K562 (cell line): ENCODE measurements around the gene GRM3. TPM values are rescaled to one million over a fixed set of nuclear protein-coding genes. Genes with fewer than 3 reads are reported as not detected.

Experiments used
- ATAC-seq: fragments of 200-7000 bp; cut with Tn5 transposase; 3 replicates; pipeline ENCODE4 v1.9.1; 2020; ENCODE audit warnings: moderate library complexity
- BruUV-seq: library from RNA; stranded (reverse); fragments of 400-500 nt; replicated peaks from 2 replicates; lab custom pipeline; 2021; lab: Mats Ljungman, UMichigan
- CTCF ChIA-PET: fragments of 300-600 bp; formaldehyde crosslinking; extraction: SDS; loops from one replicate; lab custom pipeline; 2021; ENCODE audit warnings: low intra/inter-chr PET ratio; lab: Yijun Ruan, JAX
- POLR2A ChIA-PET: fragments of 300-600, 350-650 bp; sonication (Branson Sonifier 250); formaldehyde crosslinking; extraction: SDS; loops from one replicate; lab custom pipeline; 2021; ENCODE audit warnings: antibody characterized with exemption, inconsistent platforms; lab: Yijun Ruan, JAX
- DNase-seq, 4 experiments: peaks; one replicate each; pipeline versions ENCODE4 v3.0.0 to v3.0.0-alpha.2; 2011 to 2018; ENCODE audit warnings: low spot score in 3 of 4, mixed read lengths in 3 of 4; ENCODE audit errors: extremely low read depth in 1 of 4
- FAIRE-seq: peaks from 2 replicates; lab custom pipeline; 2011; peaks lifted over from hg19 to GRCh38; lab: Jason Lieb, UNC
- H2AFZ ChIP-seq: 2 replicates; pipeline ENCODE4 v1.6.0; 2011; ENCODE audit warnings: low read depth, low read length, control low read depth, inconsistent platforms
- H3K27ac ChIP-seq: fragments of 200-600 bp; 3 replicates; pipeline ENCODE4 v1.8.0; 2011; ENCODE audit warnings: low read depth, mild to moderate bottlenecking, control low read depth, inconsistent platforms, low read length, moderate library complexity, mixed read lengths; ENCODE audit errors: extremely low read depth
- H3K27me3 ChIP-seq, 2 experiments: fragments of 300-600 bp in 1 of 2; 2 replicates in 1 of 2; 3 replicates in 1 of 2; pipeline versions ENCODE4 v1.6.0 to v1.8.0; 2011; ENCODE audit warnings: inconsistent platforms in 2 of 2, low read length in 2 of 2, mild to moderate bottlenecking in 1 of 2, mixed read lengths in 1 of 2, moderate library complexity in 1 of 2; ENCODE audit not compliant: control insufficient read depth in 2 of 2, insufficient read depth in 2 of 2
- H3K36me3 ChIP-seq: fragments of 300-600 bp; 3 replicates; pipeline ENCODE4 v1.8.0; 2011; ENCODE audit warnings: mild to moderate bottlenecking, low read length, inconsistent platforms; ENCODE audit not compliant: control insufficient read depth, insufficient read depth
- H3K4me1 ChIP-seq, 2 experiments: fragments of 200-600 bp in 1 of 2; replicated peaks in 1 of 2; 2 replicates in 1 of 2; 3 replicates in 1 of 2; pipeline versions ENCODE4 v1.5.1 to v1.8.0; 2011; ENCODE audit warnings: inconsistent platforms in 2 of 2, low read length in 2 of 2, mild to moderate bottlenecking in 1 of 2, mixed read lengths in 1 of 2, moderate library complexity in 1 of 2; ENCODE audit not compliant: control insufficient read depth in 2 of 2, insufficient read depth in 2 of 2
- H3K4me2 ChIP-seq: 2 replicates; pipeline ENCODE4 v1.6.1; 2011; ENCODE audit warnings: low read length, control low read depth, inconsistent platforms, mixed read lengths; ENCODE audit not compliant: insufficient read depth
- H3K4me3 ChIP-seq: fragments of 200-600 bp; sonication (generic), shearing (Covaris generic); 2 replicates; pipeline ENCODE4 v1.5.1; 2016; ENCODE audit warnings: control low read depth, inconsistent platforms
- H3K79me2 ChIP-seq: fragments of 200-600 bp; 3 replicates; pipeline ENCODE4 v1.8.0; 2011; ENCODE audit warnings: low read length, inconsistent platforms; ENCODE audit not compliant: control insufficient read depth, insufficient read depth
- H3K9ac ChIP-seq, 2 experiments: 2 replicates each; pipeline versions ENCODE4 v1.6.0 to v1.6.1; 2011; ENCODE audit warnings: low read depth in 2 of 2, low read length in 2 of 2, control low read depth in 1 of 2, inconsistent platforms in 1 of 2, mild to moderate bottlenecking in 1 of 2, mixed read lengths in 1 of 2; ENCODE audit not compliant: insufficient read depth in 1 of 2
- H3K9me1 ChIP-seq: one replicate; pipeline ENCODE4 v1.6.0; 2011; ENCODE audit warnings: inconsistent platforms, mild to moderate bottlenecking, low read length, moderate library complexity; ENCODE audit not compliant: control insufficient read depth, insufficient read depth
- H3K9me3 ChIP-seq: replicated peaks from 2 replicates; pipeline ENCODE4 v1.5.1; 2011; ENCODE audit warnings: low read depth, low read length, inconsistent platforms; ENCODE audit not compliant: control insufficient read depth, insufficient read depth
- H4K20me1 ChIP-seq: replicated peaks from 2 replicates; pipeline ENCODE4 v1.6.1; 2011; ENCODE audit warnings: low read length, inconsistent platforms, mixed read lengths; ENCODE audit not compliant: control insufficient read depth, insufficient read depth
- CAMTA2 ChIP-seq: fragments of 250-450 bp; sonication (Bioruptor Pico); conservative IDR thresholded peaks from 2 replicates; pipeline ENCODE4 v1.5.1; 2022
- CBX2 ChIP-seq: fragments of 200-600 bp; sonication (generic); IDR thresholded peaks from one replicate; pipeline ENCODE4 v1.6.1; 2012; ENCODE audit warnings: mild to moderate bottlenecking, low read length, inconsistent platforms; ENCODE audit not compliant: insufficient read depth, poor library complexity, severe bottlenecking
- CCAR2 ChIP-seq: fragments of 200-400 bp; formaldehyde crosslinking; IDR thresholded peaks from 2 replicates; pipeline ENCODE4 v1.6.1; 2017; ENCODE audit warnings: mild to moderate bottlenecking, low read depth, low read length
- NR2C2 ChIP-seq, 2 experiments: fragments of 200-800 bp in 1 of 2; sonication (Bioruptor generic) in 1 of 2; sonication (generic) in 1 of 2; formaldehyde crosslinking in 1 of 2; IDR thresholded peaks; 2 replicates each; pipeline versions ENCODE4 v1.6.1 to v1.8.0; 2016 to 2022; ENCODE audit warnings: mild to moderate bottlenecking in 1 of 2, missing compliant biosample characterization in 1 of 2, missing genetic modification characterization in 1 of 2, missing genetic modification reagents in 1 of 2
- POLR2G ChIP-seq: fragments of 200-400 bp; formaldehyde crosslinking; IDR thresholded peaks from 2 replicates; pipeline ENCODE4 v1.6.1; 2017; ENCODE audit warnings: low read depth, mild to moderate bottlenecking, antibody characterized with exemption, low read length, moderate library complexity
- ZNF143 ChIP-seq: sonication (generic); formaldehyde crosslinking; IDR thresholded peaks from 2 replicates; pipeline ENCODE4 v1.9.0; 2022; ENCODE audit warnings: mild to moderate bottlenecking, missing genetic modification reagents
- ZNF224 ChIP-seq: sonication (generic); formaldehyde crosslinking; IDR thresholded peaks from 2 replicates; pipeline ENCODE4 v1.8.0; 2022; ENCODE audit warnings: mild to moderate bottlenecking, missing genetic modification reagents
- ZNF316 ChIP-seq: fragments of 450-650 bp; IDR thresholded peaks from 2 replicates; pipeline ENCODE4 v1.6.1; 2016
- ZNF551 ChIP-seq: fragments of 250-450 bp; sonication (Bioruptor Pico); IDR thresholded peaks from 2 replicates; pipeline ENCODE4 v1.5.0; 2021; ENCODE audit warnings: mild to moderate bottlenecking, moderate library complexity
- WGBS: fragments of 100-300 bp; shearing (Covaris generic); methylation state at CpG from one replicate; pipeline ENCODE4 v1.1.6; 2016; ENCODE audit warnings: low coverage, mixed read lengths; ENCODE audit not compliant: insufficient coverage; ENCODE audit errors: missing lambda C conversion rate; 5-methylcytosine and 5-hydroxymethylcytosine counted together
- in situ Hi-C: fragments of 300-500 bp; cut with MboI; formaldehyde crosslinking; loops from 4 replicates; pipeline ENCODE4 v1.15.0; 2018; ENCODE audit warnings: inconsistent platforms, mixed read lengths
- intact Hi-C: fragments of 100-400 bp; cut with micrococcal nuclease; formaldehyde crosslinking; loops from 2 replicates; pipeline ENCODE4 v1.14.2; 2022
- polyA plus RNA-seq, 8 experiments: library from polyadenylated mRNA; depleted of rRNA in 4 of 8; stranded (reverse) in 5 of 8; unstranded in 3 of 8; fragments of >200 nt; fragmentation: Nextera tagmentation in 2 of 8; fragmentation: Illumina TruSeq in 1 of 8; extraction: Ambion mirVana in 2 of 8; extraction: Trizol in 1 of 8; gene quantifications; 2 replicates each; pipeline versions ENCODE4 v1.2.1 to v1.2.3, GENCODE V29; 2011 to 2014; ENCODE audit warnings: inconsistent platforms in 1 of 8, missing spikeins in 1 of 8
- total RNA-seq, 7 experiments: library from RNA; depleted of rRNA in 6 of 7; stranded (reverse); fragments of >200 nt in 6 of 7; fragmentation: Illumina TruSeq in 2 of 7; extraction: Trizol in 2 of 7; gene quantifications; 2 replicates each; pipeline versions ENCODE4 v1.2.1 to v1.2.3, GENCODE V29; 2011 to 2021; ENCODE audit warnings: low replicate concordance in 1 of 7
- TF ChIP-seq, protein P1 (sequence below): fragments of 450-650 bp; formaldehyde crosslinking; IDR thresholded peaks from 2 replicates; pipeline ENCODE4 v1.4.0; 2020; ENCODE audit warnings: mild to moderate bottlenecking, mixed read lengths
- TF ChIP-seq, protein P2 (sequence below): fragments of 450-650 bp; IDR thresholded peaks from 2 replicates; pipeline ENCODE4 v1.7.1; 2018; ENCODE audit warnings: mild to moderate bottlenecking, low read depth; ENCODE audit not compliant: partially characterized antibody
- TF ChIP-seq, protein P3 (sequence below): sonication (generic); formaldehyde crosslinking; IDR thresholded peaks from 2 replicates; pipeline ENCODE4 v1.8.0; 2022; ENCODE audit warnings: missing genetic modification reagents, mild to moderate bottlenecking, borderline replicate concordance
- TF ChIP-seq, protein P4 (sequence below): fragments of 250-450 bp; sonication (Bioruptor Pico); IDR thresholded peaks from 2 replicates; pipeline ENCODE4 v1.5.0; 2021

The GRM3 gene
- total and polyA plus RNA-seq, 9 of the 15 experiments (the other 6 are each of a cell fraction or from before 2014, with no cell fraction given): 0.03 to 0.08 (median 0.03) TPM; not detected in 6

DNA sequence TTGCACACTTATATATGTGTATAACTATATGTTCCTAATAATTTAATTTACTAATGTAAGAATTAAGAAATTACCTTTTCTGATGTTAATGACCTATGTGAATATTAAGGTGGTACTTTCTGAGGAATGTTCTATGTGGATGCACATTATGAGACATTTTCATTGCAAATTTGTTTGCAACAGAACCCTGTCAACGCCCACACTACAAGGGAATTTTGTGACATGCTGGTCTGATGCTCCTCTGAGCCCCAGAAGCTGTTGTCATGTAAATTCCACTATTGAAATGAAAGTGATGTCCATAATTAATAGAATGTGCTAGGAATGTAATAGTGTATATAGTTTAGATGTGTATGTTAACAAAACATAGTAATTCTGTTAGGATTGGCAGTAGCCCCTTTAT, 4.5 kb downstream of the GRM3 start:
- ChIA-PET POLR2A (no interaction called here), CTCF (no interaction called here)
- BruUV-seq: no TSS peak
- Histone ChIP-seq H2AFZ (no peak overlapping the region), H3K27ac (no peak overlapping the region), H3K9me3 (no peaks in the 10 kb centered on the region), H3K4me3 (no peak overlapping the region), H3K9me1 (no peaks in the 10 kb centered on the region), H4K20me1 (no peaks in the 10 kb centered on the region), H3K4me1 (no peaks in the 10 kb centered on the region), H3K79me2 (no peaks in the 10 kb centered on the region), H3K36me3 (no peaks in the 10 kb centered on the region), H3K27me3 (no peaks in the 10 kb centered on the region; a peak in 1 of 5 replicates), H3K9ac (no peak overlapping the region), H3K4me2 (no peak overlapping the region)
- in situ Hi-C loops: no loop called here
- ATAC-seq: no peak
- intact Hi-C loops: no loop called here
- TF ChIP-seq, protein P1, sequence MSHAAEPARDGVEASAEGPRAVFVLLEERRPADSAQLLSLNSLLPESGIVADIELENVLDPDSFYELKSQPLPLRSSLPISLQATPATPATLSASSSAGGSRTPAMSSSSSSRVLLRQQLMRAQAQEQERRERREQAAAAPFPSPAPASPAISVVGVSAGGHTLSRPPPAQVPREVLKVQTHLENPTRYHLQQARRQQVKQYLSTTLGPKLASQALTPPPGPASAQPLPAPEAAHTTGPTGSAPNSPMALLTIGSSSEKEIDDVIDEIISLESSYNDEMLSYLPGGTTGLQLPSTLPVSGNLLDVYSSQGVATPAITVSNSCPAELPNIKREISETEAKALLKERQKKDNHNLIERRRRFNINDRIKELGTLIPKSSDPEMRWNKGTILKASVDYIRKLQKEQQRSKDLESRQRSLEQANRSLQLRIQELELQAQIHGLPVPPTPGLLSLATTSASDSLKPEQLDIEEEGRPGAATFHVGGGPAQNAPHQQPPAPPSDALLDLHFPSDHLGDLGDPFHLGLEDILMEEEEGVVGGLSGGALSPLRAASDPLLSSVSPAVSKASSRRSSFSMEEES (CRISPR knock-in tag): no peak
- TF ChIP-seq CAMTA2 (CRISPR knock-in tag) (no peak), ZNF551 (CRISPR knock-in tag) (no peak), NR2C2 (CRISPR knock-in tag; IDR thresholded peaks at IDR 0.05) (no peak), NR2C2 (tag; IDR thresholded peaks at IDR 0.05) (no peak), CBX2 (no peak), ZNF316 (no peak), ZNF224 (CRISPR knock-in tag) (no peak), ZNF143 (CRISPR knock-in tag) (no peak), POLR2G (no peak), CCAR2 (no peak)
- TF ChIP-seq, protein P2, sequence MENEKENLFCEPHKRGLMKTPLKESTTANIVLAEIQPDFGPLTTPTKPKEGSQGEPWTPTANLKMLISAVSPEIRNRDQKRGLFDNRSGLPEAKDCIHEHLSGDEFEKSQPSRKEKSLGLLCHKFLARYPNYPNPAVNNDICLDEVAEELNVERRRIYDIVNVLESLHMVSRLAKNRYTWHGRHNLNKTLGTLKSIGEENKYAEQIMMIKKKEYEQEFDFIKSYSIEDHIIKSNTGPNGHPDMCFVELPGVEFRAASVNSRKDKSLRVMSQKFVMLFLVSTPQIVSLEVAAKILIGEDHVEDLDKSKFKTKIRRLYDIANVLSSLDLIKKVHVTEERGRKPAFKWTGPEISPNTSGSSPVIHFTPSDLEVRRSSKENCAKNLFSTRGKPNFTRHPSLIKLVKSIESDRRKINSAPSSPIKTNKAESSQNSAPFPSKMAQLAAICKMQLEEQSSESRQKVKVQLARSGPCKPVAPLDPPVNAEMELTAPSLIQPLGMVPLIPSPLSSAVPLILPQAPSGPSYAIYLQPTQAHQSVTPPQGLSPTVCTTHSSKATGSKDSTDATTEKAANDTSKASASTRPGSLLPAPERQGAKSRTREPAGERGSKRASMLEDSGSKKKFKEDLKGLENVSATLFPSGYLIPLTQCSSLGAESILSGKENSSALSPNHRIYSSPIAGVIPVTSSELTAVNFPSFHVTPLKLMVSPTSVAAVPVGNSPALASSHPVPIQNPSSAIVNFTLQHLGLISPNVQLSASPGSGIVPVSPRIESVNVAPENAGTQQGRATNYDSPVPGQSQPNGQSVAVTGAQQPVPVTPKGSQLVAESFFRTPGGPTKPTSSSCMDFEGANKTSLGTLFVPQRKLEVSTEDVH: no peak
- TF ChIP-seq, protein P3, sequence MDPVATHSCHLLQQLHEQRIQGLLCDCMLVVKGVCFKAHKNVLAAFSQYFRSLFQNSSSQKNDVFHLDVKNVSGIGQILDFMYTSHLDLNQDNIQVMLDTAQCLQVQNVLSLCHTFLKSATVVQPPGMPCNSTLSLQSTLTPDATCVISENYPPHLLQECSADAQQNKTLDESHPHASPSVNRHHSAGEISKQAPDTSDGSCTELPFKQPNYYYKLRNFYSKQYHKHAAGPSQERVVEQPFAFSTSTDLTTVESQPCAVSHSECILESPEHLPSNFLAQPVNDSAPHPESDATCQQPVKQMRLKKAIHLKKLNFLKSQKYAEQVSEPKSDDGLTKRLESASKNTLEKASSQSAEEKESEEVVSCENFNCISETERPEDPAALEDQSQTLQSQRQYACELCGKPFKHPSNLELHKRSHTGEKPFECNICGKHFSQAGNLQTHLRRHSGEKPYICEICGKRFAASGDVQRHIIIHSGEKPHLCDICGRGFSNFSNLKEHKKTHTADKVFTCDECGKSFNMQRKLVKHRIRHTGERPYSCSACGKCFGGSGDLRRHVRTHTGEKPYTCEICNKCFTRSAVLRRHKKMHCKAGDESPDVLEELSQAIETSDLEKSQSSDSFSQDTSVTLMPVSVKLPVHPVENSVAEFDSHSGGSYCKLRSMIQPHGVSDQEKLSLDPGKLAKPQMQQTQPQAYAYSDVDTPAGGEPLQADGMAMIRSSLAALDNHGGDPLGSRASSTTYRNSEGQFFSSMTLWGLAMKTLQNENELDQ (CRISPR knock-in tag): no peak
- TF ChIP-seq, protein P4, sequence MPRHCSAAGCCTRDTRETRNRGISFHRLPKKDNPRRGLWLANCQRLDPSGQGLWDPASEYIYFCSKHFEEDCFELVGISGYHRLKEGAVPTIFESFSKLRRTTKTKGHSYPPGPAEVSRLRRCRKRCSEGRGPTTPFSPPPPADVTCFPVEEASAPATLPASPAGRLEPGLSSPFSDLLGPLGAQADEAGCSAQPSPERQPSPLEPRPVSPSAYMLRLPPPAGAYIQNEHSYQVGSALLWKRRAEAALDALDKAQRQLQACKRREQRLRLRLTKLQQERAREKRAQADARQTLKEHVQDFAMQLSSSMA (CRISPR knock-in tag): no peak
- no peak for DNase-seq
- no peak for FAIRE-seq
- 0% methylated on average over 1 of the region's 1 CpG for WGBS
